HG03457 (cell line): ENCODE results near the gene CAPZA3.
"Not testable (repeated sequence)": the region's sequence is repeated elsewhere in the genome, so short reads cannot be mapped to it uniquely, and the experiment has no call there.

Experiments
- ATAC-seq: cut with Tn5 transposase; IDR thresholded peaks from one replicate; pipeline ENCODE4 v1.9.1; 2021; ENCODE audit warnings: moderate number of reproducible peaks; ENCODE audit not compliant: unreplicated experiment

Gene CAPZA3

GRCh38 chr12:18753481-18754123 lies 15.7 kb downstream of the CAPZA3 start:
- no peak for ATAC-seq

- no peak for ATAC-seq
These were observed 16.3 kb downstream of the CAPZA3 start for GRCh38 chr12:18754124-18754707.

GRCh38 chr12:18755341-18755740 lies 17.4 kb downstream of the CAPZA3 start:
- no peak for ATAC-seq

- ATAC-seq: not testable (repeated sequence)
These were observed 28.6 kb downstream of the CAPZA3 start for GRCh38 chr12:18766479-18766878.

- no peak for ATAC-seq
These were observed 44.9 kb downstream of the CAPZA3 start for GRCh38 chr12:18782827-18783226.

- ATAC-seq: not testable (repeated sequence)
These were observed 47.5 kb downstream of the CAPZA3 start for GRCh38 chr12:18785465-18785864.
